Stimulated activated CD8-positive, alpha-beta memory T cell treated with anti-CD3 and anti-CD28 coated beads, Interleukin-7, amount 100 ng/mL, for 24 hours (primary cell): ENCODE data around the gene RAB3C.

Source experiments
- DNase-seq: peaks from one replicate; pipeline ENCODE4 v3.0.0-alpha.2; 2020; ENCODE audit warnings: low read depth

Gene RAB3C

GRCh38 chr5:58774937-58775336 lies 192.1 kb downstream of the RAB3C start:
- DNase-seq, result no peak

GRCh38 chr5:58775701-58776262 lies 192.9 kb downstream of the RAB3C start:
- DNase-seq, result no peak

GRCh38 chr5:58776559-58776958 lies 193.7 kb downstream of the RAB3C start:
- no peak for DNase-seq

GRCh38 chr5:58778888-58779287 lies 196.0 kb downstream of the RAB3C start:
- DNase-seq, result no peak

- DNase-seq, result no peak
Measured at GRCh38 chr5:58786035-58786434, 203.2 kb downstream of the RAB3C start.

GRCh38 chr5:58786711-58787303 lies 203.9 kb downstream of the RAB3C start:
- no peak for DNase-seq

GRCh38 chr5:58787987-58788386 lies 205.1 kb downstream of the RAB3C start:
- DNase-seq, result no peak

- no peak for DNase-seq
Measured at GRCh38 chr5:58793888-58794657, 211.2 kb downstream of the RAB3C start.

GRCh38 chr5:58794875-58795274 lies 212.0 kb downstream of the RAB3C start:
- DNase-seq, result no peak

- DNase-seq, result no peak
Measured at GRCh38 chr5:58795327-58795726, 212.5 kb downstream of the RAB3C start.

- no peak for DNase-seq
Measured at GRCh38 chr5:58797021-58797420, 214.1 kb downstream of the RAB3C start.

GRCh38 chr5:58800356-58800755 lies 217.5 kb downstream of the RAB3C start:
- DNase-seq, result no peak

GRCh38 chr5:58800861-58801540 lies 218.1 kb downstream of the RAB3C start:
- DNase-seq, result no peak

- DNase-seq, result no peak
Measured at GRCh38 chr5:58803056-58803455, 220.2 kb downstream of the RAB3C start.

GRCh38 chr5:58804291-58804690 lies 221.4 kb downstream of the RAB3C start:
- no peak for DNase-seq

- DNase-seq, result no peak
Measured at GRCh38 chr5:58810086-58810485, 227.2 kb downstream of the RAB3C start.

GRCh38 chr5:58813855-58814254 lies 231.0 kb downstream of the RAB3C start:
- no peak for DNase-seq

- no peak for DNase-seq
Measured at GRCh38 chr5:58816181-58816731, 233.4 kb downstream of the RAB3C start.

GRCh38 chr5:58818465-58818864 lies 235.6 kb downstream of the RAB3C start:
- no peak for DNase-seq

GRCh38 chr5:58825441-58825840 lies 242.6 kb downstream of the RAB3C start:
- no peak for DNase-seq

- no peak for DNase-seq
Measured at GRCh38 chr5:58825899-58826298, 243.0 kb downstream of the RAB3C start.

GRCh38 chr5:58827463-58827862 lies 244.6 kb downstream of the RAB3C start:
- DNase-seq, result no peak

- no peak for DNase-seq
Measured at GRCh38 chr5:58828258-58828657, 245.4 kb downstream of the RAB3C start.
